Measurements from ENCODE around the gene ZNF850.

GRCh38 chr19:36707134-36707533 is 65.5 kb downstream of the ZNF850 start:
- TF ChIP-seq GATA2 (IDR thresholded peaks at IDR 0.05; ENCODE audit: low read depth, low read length): no peak
- TF ChIP-seq GATA3 (IDR thresholded peaks at IDR 0.05; ENCODE audit: low read depth, low read length): no peak
